ENCODE data around the gene FARP1.

FARP1 gene

GRCh38 chr13:98342953-98343352 lies 200.1 kb downstream of the FARP1 start:
- H3K27ac ChIP-seq (ENCODE audit: low read depth, low read length), result no peak overlapping the region
- H3F3A ChIP-seq (ENCODE audit: insufficient read depth), result no peaks in the 10 kb centered on the region
- H3K36me3 ChIP-seq (ENCODE audit: low read length), result no peaks in the 10 kb centered on the region
- TF ChIP-seq, protein P1, sequence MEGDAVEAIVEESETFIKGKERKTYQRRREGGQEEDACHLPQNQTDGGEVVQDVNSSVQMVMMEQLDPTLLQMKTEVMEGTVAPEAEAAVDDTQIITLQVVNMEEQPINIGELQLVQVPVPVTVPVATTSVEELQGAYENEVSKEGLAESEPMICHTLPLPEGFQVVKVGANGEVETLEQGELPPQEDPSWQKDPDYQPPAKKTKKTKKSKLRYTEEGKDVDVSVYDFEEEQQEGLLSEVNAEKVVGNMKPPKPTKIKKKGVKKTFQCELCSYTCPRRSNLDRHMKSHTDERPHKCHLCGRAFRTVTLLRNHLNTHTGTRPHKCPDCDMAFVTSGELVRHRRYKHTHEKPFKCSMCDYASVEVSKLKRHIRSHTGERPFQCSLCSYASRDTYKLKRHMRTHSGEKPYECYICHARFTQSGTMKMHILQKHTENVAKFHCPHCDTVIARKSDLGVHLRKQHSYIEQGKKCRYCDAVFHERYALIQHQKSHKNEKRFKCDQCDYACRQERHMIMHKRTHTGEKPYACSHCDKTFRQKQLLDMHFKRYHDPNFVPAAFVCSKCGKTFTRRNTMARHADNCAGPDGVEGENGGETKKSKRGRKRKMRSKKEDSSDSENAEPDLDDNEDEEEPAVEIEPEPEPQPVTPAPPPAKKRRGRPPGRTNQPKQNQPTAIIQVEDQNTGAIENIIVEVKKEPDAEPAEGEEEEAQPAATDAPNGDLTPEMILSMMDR (IDR thresholded peaks at IDR 0.05; ENCODE audit: insufficient read depth, low read length, poor library complexity, severe bottlenecking), result no peak
- no peak for TF ChIP-seq EZH2phosphoT487 (conservative IDR thresholded peaks at IDR 0.05; ENCODE audit: low read length)
- H3K9me2 ChIP-seq (replicated peaks; ENCODE audit: insufficient read depth, low read length), result no peaks in the 10 kb centered on the region
- H3K9ac ChIP-seq (ENCODE audit: low read length), result no peak overlapping the region
- no peak overlapping the region for H3K4me2 ChIP-seq (ENCODE audit: low read depth, low read length, poor library complexity, severe bottlenecking)
- H3K4me3 ChIP-seq (ENCODE audit: insufficient read depth, low read length, poor library complexity, severe bottlenecking), result no peak overlapping the region
- no peaks in the 10 kb centered on the region for H3K9me3 ChIP-seq (ENCODE audit: insufficient read depth, low read length)
- no peaks in the 10 kb centered on the region for H3K79me2 ChIP-seq (ENCODE audit: insufficient read depth, low read length)
- no peak overlapping the region for H2AFZ ChIP-seq (ENCODE audit: low read depth, low read length, severe bottlenecking)
- no peaks in the 10 kb centered on the region for H4K20me1 ChIP-seq (ENCODE audit: low read depth, low read length)
- H3K27me3 ChIP-seq (ENCODE audit: low read length), result no peaks in the 10 kb centered on the region

GRCh38 chr13:98343461-98343860 lies 200.6 kb downstream of the FARP1 start:
- Histone ChIP-seq H3K79me2 (ENCODE audit: insufficient read depth, low read length) (no peaks in the 10 kb centered on the region), H3K4me3 (ENCODE audit: insufficient read depth, low read length, poor library complexity, severe bottlenecking) (no peak overlapping the region), H3K4me2 (ENCODE audit: low read depth, low read length, poor library complexity, severe bottlenecking) (no peak overlapping the region), H4K20me1 (ENCODE audit: low read depth, low read length) (no peaks in the 10 kb centered on the region), H3K36me3 (ENCODE audit: low read length) (no peaks in the 10 kb centered on the region), H3K27ac (ENCODE audit: low read depth, low read length) (no peak overlapping the region), H3F3A (ENCODE audit: insufficient read depth) (no peaks in the 10 kb centered on the region), H3K27me3 (ENCODE audit: low read length) (no peaks in the 10 kb centered on the region), H3K9me2 (replicated peaks; ENCODE audit: insufficient read depth, low read length) (no peaks in the 10 kb centered on the region), H3K9me3 (ENCODE audit: insufficient read depth, low read length) (no peaks in the 10 kb centered on the region), H2AFZ (ENCODE audit: low read depth, low read length, severe bottlenecking) (no peak overlapping the region), H3K9ac (ENCODE audit: low read length) (no peak overlapping the region)
- no peak for TF ChIP-seq EZH2phosphoT487 (conservative IDR thresholded peaks at IDR 0.05; ENCODE audit: low read length)
- TF ChIP-seq, protein P1 (IDR thresholded peaks at IDR 0.05; ENCODE audit: insufficient read depth, low read length, poor library complexity, severe bottlenecking), result no peak

DNA sequence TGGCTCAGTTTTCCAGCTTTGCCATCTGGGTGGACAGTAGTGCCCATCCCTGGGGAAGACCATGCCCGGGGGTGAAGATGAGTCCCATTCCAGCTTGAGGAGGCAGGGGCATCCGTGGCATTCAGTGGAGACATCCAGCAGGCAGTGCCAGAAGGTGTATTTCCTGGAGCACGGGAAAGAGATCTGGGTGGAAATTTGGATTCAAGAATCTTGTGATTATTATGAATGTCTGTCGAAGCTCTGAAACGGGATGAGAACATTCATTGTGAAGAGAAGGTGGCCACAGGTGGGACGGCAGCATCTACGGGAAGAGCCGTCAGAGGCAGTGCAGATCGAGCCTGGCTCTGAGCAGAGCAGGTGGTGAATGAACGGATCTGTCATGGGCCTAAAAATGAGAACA lies 201.5 kb downstream of the FARP1 start:
- no peak for TF ChIP-seq EZH2phosphoT487 (conservative IDR thresholded peaks at IDR 0.05; ENCODE audit: low read length)
- TF ChIP-seq, protein P1 (IDR thresholded peaks at IDR 0.05; ENCODE audit: insufficient read depth, low read length, poor library complexity, severe bottlenecking), result no peak
- Histone ChIP-seq H3K27me3 (ENCODE audit: low read length) (no peaks in the 10 kb centered on the region), H3K9me3 (ENCODE audit: insufficient read depth, low read length) (no peaks in the 10 kb centered on the region), H3K4me2 (ENCODE audit: low read depth, low read length, poor library complexity, severe bottlenecking) (no peak overlapping the region), H3K9ac (ENCODE audit: low read length) (no peak overlapping the region), H3K4me3 (ENCODE audit: insufficient read depth, low read length, poor library complexity, severe bottlenecking) (no peak overlapping the region), H2AFZ (ENCODE audit: low read depth, low read length, severe bottlenecking) (no peak overlapping the region), H3K27ac (ENCODE audit: low read depth, low read length) (no peak overlapping the region), H3K36me3 (ENCODE audit: low read length) (no peaks in the 10 kb centered on the region), H3F3A (ENCODE audit: insufficient read depth) (no peaks in the 10 kb centered on the region), H3K9me2 (replicated peaks; ENCODE audit: insufficient read depth, low read length) (no peaks in the 10 kb centered on the region), H4K20me1 (ENCODE audit: low read depth, low read length) (no peaks in the 10 kb centered on the region), H3K79me2 (ENCODE audit: insufficient read depth, low read length) (no peaks in the 10 kb centered on the region)

Data from SU-DHL-6 (cell line).